OCI-LY3 (cell line): ENCODE measurements around the gene OBSCN.

Experiments
- CTCF ChIP-seq: fragments of 200-600, 300-600 bp; sonication (generic); IDR thresholded peaks from 2 replicates; pipeline ENCODE4 v1.5.1; 2014; ENCODE audit warnings: antibody characterized with exemption, low read length, low read depth
- EZH2phosphoT487 ChIP-seq: fragments of 200-600 bp; shearing (Covaris generic); IDR thresholded peaks from 2 replicates; pipeline ENCODE4 v1.6.1; 2018; ENCODE audit warnings: antibody characterized with exemption, mixed run types, low read depth

DNA sequence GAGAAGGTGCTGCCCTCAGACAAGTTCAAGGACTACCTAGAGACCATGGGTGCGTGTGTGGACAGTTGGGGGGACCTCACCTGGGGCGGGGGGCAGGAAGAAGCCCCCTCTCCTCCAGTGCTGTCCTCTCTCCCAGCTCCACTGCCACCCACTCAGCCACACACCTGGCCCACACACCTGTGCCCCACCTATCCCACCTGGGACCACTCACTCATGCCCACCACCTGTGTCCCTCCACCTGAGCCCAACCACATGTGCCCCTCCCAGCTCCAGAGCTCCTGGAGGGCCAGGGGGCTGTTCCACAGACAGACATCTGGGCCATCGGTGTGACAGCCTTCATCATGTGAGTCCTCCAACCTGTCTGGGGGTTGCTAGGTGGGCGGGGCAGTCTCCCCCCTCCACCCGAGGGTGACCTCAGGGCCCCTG is 169.8 kb downstream of the OBSCN start:
- TF ChIP-seq CTCF (no peak), EZH2phosphoT487 (no peak)
